HG02885 (cell line): ENCODE results near the gene ABHD18.
"Not testable (repeated sequence)": the region's sequence is repeated elsewhere in the genome, so short reads cannot be mapped to it uniquely, and the experiment has no call there.

Experiments
- ATAC-seq: cut with Tn5 transposase; IDR thresholded peaks from one replicate; pipeline ENCODE4 v1.9.1; 2021; ENCODE audit warnings: mild to moderate bottlenecking; ENCODE audit not compliant: unreplicated experiment, poor library complexity

The ABHD18 gene

DNA sequence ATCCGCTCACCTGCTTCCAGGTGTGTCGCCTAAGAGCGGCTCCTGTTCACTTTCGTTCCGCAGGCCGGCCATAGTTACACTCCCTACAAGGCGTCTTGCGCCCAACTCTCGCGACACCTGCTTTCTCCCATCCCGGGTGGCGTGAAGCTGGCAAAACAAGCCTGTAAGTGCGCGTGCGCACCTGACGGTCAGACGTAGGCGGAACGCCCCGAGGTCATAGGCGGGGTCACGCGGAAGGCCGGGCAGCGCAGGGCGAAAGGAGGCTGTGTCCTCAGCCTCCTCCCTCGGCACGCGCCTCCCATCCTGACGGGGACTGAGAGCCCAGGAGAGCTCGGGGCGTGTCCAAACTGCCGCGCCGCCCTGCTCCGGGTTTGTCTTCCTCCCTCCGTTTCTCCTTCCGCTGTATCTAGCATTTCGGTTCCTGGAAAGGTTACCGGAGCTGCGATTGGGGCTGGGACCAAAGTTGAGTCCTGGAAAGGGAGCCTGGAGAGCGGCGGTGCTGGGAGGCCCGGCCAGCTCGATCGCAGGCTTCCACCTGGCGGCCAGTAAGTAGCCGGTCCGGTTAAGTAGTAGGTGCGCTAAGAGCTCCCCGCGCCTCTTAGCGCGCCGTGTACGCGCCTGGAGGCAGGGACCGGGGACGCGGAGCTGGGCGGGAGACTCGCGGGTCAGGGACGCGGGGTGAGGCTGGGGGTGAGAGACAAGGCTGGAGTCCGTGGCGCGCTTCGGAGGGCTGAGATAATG lies at the start of gene ABHD18, which contains the start of gene MFSD8:
Gene ABHD18, plus strand, starts transcription at position 345 of the 741 bp plus-strand sequence. CDS start 17,550 bp downstream, outside the sequence.
Gene MFSD8, minus strand, starts transcription at position 112 of the 741 bp plus-strand sequence. Its CDS starts 40 bp downstream, at position 72.
- ATAC-seq: peak; percentile 97

DNA sequence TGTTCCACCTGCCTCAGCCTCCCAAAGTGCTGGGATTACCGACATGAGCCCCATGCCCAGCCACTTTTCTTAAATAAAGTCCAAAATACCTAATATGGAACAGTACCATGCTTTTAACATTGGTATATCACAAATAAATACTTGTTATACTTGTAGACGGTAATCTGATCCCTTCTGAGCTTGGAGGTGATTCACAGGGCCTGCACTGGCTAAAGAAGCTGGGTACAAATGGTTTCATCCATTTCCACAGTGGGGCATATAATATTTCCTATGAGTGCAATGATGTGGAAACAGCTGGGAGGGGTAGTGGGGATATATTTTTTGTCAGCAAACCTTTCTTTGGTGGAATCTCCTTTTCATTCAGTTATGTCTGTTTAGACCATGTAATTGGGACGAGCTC lies 48.7 kb upstream of the ABHD18 start:
- ATAC-seq: no peak

DNA sequence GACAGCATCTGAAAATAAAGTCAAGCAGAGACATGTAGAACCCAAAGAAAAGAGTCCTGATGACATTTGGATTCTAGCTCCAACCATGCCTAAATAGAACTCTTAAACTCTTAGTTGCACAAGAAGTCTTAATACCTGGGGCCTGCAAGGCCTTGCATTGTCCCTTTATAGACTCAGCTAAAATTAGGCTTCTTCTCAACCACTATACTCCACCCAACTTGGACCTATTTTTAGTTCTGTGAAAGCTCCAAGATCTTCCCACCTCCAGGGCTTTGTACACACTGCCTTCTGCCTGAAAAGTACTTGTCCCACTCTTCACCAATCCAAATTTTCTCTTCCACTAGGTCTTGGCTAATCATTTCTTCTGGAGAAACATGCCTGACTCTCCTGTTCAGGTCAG lies 48.1 kb upstream of the ABHD18 start:
- no peak for ATAC-seq

DNA sequence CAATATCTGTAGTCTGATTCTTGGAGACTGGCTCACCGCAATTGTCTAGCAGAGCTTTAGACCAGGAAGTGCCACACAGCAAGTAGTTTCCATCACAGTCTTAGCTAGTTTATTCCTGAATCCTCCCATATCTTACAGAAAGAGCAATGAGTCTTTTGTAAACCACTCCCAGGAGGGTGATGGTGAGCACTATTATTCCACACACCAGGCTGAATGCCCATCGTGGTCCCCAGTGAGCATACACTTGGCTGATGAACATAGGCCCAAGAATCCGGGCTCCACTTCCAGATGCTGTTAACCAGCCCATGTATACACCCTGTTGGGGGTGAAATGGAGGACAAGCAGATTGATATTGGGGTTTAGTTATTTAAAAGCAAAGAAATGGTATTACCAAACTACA lies 44.7 kb upstream of the ABHD18 start:
- ATAC-seq: no peak

DNA sequence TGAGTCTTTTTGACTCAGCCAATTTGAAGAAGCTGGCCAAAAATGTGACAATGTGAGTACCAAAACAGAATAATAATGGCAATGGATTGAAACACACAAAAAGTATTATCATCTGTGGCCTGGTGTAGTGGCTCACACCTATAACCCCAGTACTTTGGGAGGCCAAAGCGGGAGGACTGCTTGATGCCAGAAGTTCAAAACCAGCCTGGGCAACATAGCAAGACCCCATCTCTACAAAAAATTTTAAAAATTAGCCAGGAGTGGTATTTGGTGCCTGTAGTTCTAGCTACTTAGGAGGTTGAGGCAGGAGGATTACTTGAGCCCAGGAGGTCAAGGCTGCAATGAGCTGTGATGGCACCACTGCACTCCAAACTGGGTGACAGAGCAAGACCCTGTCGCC lies 43.0 kb upstream of the ABHD18 start:
- ATAC-seq: no peak

DNA sequence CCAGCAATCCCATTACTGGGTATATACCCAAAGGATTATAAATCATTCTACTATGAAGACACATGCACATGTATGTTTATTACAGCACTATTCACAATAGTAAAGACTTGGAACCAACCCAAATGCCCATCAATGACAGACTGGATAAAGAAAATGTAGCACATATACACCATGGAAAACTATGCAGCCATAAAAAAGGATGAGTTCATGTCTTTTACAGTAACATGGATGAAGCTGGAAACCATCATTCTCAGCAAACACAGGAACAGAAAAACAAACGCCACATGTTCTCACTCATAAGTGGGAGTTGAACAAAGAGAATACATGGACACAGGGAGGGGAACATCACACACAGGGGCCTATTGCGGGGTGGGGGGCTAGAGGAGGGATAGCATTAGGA lies 39.5 kb upstream of the ABHD18 start:
- ATAC-seq: not testable (repeated sequence)

DNA sequence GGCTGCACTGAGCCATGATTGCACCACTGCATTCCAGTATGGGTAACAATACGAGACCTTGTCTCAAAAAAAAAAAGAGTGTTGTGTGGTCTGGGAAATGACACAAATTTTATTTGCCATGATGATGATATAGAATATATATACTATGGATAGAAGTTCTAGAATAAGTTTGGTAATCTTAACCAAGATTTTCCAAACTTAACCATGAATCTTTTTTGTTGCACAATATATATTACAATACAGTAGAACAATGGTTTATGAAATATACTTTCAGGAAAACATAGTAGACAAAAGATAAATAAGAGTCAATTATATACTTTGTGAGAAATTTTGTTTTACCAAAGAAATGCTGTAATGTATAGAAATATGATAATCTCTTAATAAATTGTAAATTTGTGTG lies 35.0 kb upstream of the ABHD18 start:
- no peak for ATAC-seq

DNA sequence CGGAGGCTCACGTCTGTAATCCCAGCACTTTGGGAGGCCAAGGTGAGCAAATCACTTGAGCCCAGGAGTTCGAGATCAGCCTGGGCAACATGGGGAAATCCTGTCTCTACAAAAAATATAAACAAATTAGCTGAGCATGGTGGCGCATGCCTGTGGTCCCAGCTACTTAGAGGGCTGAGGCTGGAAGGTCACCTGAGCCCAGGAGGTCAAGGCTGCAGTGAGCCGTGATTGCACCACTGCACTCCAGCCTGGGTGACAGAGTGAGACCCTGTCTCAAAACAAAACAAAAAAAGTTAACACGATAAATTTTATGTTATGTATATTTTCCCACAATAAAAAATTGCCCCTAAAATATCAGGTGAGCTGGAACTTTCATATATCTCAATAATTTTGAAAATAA lies 33.4 kb upstream of the ABHD18 start:
- not testable (repeated sequence) for ATAC-seq

DNA sequence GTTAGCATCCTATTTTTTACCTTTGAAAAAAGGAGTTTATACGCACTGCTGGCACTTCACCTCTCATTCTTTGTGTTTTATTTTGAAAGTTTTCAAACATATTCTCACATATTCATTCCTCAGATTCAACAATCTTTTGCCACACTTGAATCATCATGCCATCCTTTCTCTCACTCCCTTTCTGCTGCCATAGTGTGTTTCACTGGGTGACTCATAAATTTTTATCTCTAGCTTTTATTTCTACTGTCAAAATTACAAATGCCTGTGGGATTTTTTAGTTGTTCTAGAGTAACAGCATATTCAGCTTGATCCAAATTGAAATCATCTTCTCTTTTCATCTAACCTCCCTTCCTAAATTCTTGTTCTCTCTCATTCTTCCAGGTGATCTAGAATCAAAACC lies 28.2 kb upstream of the ABHD18 start:
- ATAC-seq: no peak

DNA sequence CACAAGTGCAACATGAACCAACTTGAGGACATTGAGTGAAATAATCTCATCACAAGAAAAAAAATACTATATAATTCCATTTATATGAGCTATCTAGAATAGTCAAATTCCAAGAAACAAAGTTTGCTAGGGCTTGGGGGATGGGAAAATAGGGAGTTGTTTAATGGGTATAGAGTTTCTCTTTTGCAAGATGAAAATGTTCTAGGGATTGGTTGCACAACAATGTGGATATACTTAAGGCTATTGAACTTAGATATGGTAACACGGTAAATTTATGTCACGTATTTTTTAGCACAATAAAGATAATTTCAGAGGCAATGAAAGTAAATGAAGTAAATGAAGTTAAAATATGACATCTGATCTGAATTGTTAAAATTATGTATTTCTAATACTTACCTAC lies 8.1 kb upstream of the ABHD18 start:
- no peak for ATAC-seq

DNA sequence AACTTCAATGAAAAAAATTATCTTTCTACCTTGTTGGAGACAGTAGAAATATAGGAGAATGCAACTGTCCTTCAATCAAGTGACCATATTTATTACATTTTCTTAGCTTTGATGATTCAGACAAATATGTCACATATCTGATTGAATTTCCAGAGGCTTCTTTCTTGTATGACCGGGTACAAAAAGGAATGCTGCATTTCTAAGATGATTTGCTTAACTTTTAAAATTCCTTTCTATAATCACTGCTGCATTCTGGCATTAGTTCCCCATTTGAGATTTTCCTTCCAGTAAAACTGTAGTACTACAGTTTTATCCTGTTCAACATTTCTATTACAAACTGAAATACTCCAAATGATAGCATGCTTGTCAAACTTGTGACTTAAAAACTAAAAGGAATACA lies 5.4 kb upstream of the ABHD18 start:
- ATAC-seq: no peak

DNA sequence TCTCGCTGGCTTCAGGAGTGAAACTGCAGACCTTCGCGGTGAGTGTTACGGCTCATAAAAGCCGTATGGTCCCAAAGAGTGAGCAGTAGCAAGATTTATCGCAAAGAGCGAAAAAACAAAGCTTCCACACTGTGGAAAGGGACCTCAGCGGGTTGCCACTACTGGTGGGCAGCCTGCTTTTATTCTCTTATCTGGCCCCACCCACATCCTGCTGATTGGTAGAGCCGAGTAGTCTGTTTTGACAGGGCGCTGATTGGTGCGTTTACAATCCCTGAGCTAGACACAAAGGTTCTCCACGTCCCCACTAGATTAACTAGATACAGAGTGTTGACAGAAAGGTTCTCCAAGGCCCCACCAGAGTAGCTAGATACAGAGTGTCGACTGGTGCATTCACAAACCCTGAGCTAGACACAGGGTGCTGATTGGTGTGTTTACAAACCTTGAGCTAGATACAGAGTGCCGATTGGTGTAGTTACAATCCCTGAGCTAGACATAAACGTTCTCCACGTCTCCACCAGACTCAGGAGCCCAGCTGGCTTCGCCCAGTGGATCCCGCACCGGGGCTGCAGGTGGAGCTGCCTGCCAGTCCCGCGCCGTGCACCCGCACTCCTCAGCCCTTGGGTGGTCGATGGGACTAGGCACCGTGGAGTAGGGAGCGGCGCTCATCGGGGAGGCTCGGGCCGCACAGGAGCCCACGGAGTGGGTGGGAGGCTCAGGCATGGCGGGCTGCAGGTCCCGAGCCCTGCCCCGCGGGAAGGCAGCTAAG lies 1.4 kb upstream of the ABHD18 start:
- not testable (repeated sequence) for ATAC-seq

DNA sequence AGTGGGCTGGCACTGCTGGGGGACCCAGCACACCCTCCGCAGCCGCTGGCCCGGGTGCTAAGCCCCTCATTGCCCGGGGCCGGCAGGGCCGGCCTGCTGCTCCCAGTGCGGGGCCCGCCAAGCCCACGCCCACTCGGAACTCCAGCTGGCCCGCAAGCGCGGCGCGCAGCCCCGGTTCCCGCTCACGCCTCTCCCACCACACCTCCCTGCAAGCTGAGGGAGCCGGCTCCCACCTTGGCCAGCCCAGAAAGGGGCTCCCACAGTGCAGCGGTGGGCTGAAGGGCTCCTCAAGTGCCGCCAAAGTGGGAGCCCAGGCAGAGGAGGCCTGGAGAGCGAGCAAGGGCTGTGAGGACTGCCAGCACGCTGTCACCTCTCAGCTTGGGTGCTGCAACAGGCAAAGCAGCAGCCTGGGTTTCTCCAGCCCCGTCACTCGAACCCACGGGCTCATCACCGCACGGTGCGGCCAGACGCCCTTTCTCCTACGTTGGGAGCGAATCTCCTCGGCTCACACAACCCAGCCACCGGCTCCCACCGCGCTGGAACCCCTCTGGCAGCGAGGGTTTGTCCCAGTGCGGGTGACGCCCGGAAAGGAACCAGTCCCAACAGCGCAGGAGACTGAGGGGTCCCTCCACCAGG lies 662 bp upstream of the ABHD18 start:
- peak; percentile 21 for ATAC-seq

DNA sequence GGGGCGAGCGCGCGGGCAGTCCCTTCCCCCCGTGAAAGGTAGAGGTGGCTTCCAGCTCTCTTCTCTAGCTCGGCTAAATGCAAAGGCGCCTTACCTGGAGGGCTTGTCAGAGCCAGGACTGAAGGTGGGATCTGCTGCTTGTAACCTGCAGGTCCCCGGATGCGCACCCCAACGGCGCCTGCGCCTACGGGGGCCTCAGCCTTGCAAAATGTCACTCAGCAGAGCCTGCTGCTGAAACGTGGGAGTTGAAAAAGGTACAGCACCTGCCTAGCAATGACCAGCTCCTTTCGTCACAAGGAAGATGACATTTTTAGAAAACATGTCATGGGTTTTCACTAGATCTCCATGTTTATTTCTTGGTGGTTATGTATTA lies 583 bp downstream of the ABHD18 start:
- peak; percentile 43 for ATAC-seq

DNA sequence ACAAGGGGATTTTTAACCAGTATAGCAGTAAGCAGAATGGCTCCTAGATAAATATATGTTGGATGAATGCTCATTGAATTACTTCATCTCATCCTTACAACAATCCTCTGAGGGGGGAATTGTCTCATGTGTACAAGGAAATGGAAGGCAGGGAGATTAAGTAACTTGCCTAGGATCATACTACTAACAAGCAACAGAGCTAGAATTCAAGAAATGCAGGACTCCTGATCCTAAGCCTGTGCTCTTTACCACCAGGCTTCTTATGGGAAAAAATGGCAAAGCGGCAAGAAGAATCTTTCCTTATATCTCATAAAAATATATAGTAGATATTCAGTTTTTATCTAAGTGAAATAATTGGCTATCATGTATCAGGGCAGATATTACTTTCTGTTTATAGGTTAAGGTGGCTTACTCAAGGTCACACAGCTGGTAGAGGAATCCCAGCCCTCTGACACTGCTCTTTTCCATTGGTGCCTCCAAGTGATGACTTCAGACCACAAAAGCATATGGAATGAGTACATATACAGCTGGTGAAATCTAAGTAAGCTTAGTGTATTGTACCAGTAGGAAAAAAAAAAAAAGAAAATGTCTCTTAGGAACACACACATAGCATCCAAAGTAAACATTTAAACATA lies 2.1 kb downstream of the ABHD18 start:
- ATAC-seq: no peak

DNA sequence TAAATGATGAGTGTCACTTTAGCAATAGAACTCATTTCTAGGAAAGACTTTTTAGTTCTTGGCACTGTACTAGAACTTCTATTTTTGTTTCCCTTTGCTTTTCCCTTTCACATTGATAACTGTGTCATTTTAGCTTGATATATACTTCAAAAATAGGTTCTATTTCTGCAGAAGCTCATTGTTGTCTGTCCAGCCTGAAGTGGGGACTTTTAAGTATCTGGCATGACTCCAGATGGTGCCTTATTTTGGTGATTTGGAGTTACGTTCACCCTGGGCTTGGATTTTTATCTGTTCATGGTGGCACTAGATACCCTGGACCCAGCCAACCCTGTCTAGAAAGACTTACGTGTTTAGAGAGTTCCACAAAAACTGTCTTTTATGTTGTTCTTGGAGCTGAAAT lies 3.4 kb downstream of the ABHD18 start:
- ATAC-seq: no peak

DNA sequence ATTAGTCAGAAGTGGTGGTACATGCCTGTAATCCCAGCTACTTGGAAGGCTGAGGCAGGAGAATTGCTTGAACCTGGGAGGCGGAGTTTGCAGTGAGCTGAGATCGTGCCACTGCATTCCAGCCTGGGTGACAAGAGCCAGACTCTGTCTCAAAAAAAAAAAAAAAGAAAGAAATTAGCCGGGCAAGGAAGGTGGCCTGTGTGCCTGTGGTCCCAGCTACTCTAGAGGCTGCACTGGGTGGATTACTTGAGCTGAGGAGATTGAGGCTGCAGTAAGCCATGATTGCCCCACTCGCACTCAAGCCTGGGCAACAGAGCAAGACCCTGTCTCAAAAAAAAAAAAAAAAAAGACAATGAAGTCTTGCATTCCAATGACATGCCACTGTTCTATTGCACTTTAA lies 5.7 kb downstream of the ABHD18 start:
- ATAC-seq: not testable (repeated sequence)

DNA sequence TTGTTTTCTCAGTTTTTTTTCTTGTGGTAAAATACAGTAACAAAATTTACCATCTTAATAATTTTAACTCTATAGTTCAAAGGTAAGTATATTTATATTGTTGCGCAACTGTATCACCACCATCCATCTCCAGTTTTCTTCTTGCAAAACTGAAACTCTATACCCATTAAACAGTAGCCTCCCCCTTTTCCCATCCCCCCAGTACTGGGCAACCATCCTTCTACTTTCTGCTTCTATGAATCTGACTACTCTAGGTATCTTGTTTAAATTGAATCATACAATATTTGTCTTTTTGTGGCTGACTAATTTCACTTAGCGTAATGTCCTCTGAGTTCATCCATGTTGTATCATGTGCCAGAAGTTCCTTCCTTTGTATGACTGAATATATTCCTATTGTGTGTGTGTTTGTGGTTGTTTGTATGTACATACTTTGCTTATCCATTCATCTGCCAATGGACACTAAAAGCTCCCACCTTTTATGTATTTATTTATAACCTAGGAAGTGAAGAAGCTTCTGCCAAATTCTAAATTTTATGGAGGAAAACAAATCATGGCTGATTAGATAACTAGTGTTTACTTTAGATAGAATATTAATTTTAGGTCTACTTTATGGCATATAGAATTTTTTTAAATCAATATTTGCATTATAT lies 10.0 kb downstream of the ABHD18 start:
- no peak for ATAC-seq

DNA sequence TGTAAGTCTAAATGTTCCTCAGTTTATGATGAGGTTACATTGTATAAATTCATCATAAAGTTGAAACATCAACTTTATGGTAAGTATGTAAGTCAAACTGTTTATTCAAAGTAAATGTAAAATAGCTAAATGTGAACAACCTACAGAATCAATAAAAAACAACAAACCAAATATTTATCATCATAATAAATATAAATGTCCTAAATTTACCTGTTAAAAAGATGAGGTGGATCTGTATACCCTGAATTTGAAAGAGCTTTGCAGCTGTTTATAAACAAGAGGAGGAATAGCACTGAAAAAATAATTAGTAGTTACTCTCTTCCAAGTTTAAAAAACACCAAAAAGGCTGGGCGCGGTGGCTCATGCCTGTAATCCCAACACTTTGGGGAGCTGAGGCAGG lies 13.7 kb downstream of the ABHD18 start:
- ATAC-seq: no peak

DNA sequence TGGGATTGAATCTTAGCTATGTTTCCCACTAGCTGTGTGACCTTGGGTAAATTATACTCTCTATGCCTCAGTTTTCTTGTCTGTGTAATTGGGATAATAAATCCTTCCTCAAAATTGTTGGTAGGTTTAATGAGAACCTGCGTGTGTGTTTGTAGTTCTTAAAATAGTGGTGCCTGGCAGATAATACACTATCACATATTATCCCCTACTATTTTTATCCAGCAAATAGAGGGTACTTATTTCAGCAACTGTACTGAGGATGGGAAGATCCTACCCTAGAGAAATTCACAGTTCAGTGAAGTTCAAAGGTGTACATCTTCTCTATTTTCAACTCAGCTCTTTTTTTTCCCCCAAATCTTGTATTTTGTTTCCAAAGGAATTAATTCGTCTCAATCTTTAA lies 17.2 kb downstream of the ABHD18 start:
- no peak for ATAC-seq
